ENCODE results near the gene RLF.

RLF gene

DNA sequence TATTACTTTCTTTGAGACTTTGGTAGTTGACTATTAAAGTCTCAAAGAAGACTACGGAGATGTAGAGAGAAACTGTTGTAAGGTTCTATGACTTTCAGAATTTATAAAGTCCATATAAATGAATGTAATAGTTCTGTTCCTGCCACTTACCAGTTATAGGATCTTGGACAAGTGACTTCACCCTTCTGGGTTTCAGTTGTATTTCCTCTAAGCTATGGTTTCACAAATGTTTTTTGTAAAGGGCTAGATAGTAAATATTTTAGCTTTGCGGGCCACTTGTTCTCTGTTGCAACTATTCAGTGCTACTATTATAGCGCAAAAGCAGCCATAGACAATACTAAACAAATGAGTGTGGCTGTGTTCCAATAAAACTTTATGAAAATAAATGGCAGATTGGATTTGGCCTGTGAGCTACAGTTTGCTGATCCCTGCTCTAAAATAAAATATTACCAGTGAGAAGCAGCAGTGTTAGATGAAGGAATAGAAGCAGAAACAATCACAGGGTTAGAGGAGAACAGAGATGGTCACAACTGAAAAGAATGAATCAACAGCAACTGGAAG, 111.5 kb downstream of the RLF start:
- no peaks in the 10 kb centered on the region for H3K4me1 ChIP-seq (ENCODE audit: control insufficient read depth, insufficient read depth, low read length)
- no CpG with 5 or more reads among the region's 3 CpGs for WGBS (ENCODE audit: insufficient coverage, insufficient read length)
- no peak for DNase-seq (ENCODE audit: low read depth, low spot score)
- peaks cover 3% of the 10 kb centered on the region; the same call in 1 of the 2 replicates for H3K36me3 ChIP-seq (ENCODE audit: control insufficient read depth, insufficient read depth, low read length)
- no peak overlapping the region for H3K27ac ChIP-seq (ENCODE audit: low read length)
- H3K9me3 ChIP-seq (ENCODE audit: control insufficient read depth, insufficient read depth, low read length), result no peaks in the 10 kb centered on the region
- H3K4me3 ChIP-seq (ENCODE audit: low read length), result no peak overlapping the region
- H3K27me3 ChIP-seq (ENCODE audit: control insufficient read depth, insufficient read depth, low read length), result no peaks in the 10 kb centered on the region

DNA sequence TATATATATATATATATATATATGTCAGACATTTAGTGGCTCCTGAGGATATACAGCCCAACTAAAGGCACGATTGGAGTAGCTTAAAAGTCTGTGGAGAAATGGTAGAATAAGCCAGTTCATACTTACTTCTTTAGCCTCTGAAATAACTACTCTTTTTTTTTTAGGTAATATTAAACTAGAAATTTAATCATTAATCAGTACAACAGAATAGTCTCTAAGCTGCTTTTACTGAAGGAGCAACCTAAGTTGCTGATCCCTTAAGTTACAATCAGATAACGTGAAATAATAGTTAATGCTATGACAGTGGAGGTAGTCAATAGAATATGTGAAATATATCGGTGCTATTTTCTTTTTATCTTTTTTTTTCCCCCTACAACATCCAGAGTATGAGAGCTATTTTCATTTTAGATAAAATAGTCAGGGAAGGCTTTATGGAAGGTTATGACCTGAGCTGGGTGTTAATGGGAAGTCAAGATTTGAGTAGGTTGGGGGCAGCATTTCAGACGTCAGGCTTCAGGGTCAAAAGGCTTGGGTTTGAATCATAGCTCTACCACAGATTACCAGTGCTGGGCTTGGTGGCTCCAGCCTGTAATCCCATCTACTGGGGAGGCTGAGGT, 112.5 kb downstream of the RLF start:
- no peak overlapping the region for H3K27ac ChIP-seq (ENCODE audit: low read length)
- H3K9me3 ChIP-seq (ENCODE audit: control insufficient read depth, insufficient read depth, low read length), result no peaks in the 10 kb centered on the region
- no peaks in the 10 kb centered on the region for H3K27me3 ChIP-seq (ENCODE audit: control insufficient read depth, insufficient read depth, low read length)
- H3K36me3 ChIP-seq (ENCODE audit: control insufficient read depth, insufficient read depth, low read length), result peaks cover 3% of the 10 kb centered on the region; the same call in 1 of the 2 replicates
- no peaks in the 10 kb centered on the region for H3K4me1 ChIP-seq (ENCODE audit: control insufficient read depth, insufficient read depth, low read length)
- WGBS (ENCODE audit: insufficient coverage, insufficient read length), result no CpG with 5 or more reads among the region's 4 CpGs
- no peak overlapping the region for H3K4me3 ChIP-seq (ENCODE audit: low read length)
- no peak for DNase-seq (ENCODE audit: low read depth, low spot score)

GRCh38 chr1:40274331-40274730, 113.1 kb downstream of the RLF start:
- H3K36me3 ChIP-seq (ENCODE audit: control insufficient read depth, insufficient read depth, low read length), result peaks cover 3% of the 10 kb centered on the region; the same call in 1 of the 2 replicates
- no peaks in the 10 kb centered on the region for H3K4me1 ChIP-seq (ENCODE audit: control insufficient read depth, insufficient read depth, low read length)
- no peak overlapping the region for H3K27ac ChIP-seq (ENCODE audit: low read length)
- DNase-seq (ENCODE audit: low read depth, low spot score), result no peak
- no peaks in the 10 kb centered on the region for H3K9me3 ChIP-seq (ENCODE audit: control insufficient read depth, insufficient read depth, low read length)
- no peak overlapping the region for H3K4me3 ChIP-seq (ENCODE audit: low read length)
- no peaks in the 10 kb centered on the region for H3K27me3 ChIP-seq (ENCODE audit: control insufficient read depth, insufficient read depth, low read length)
- WGBS (ENCODE audit: insufficient coverage, insufficient read length), result no CpG with 5 or more reads among the region's 2 CpGs

DNA sequence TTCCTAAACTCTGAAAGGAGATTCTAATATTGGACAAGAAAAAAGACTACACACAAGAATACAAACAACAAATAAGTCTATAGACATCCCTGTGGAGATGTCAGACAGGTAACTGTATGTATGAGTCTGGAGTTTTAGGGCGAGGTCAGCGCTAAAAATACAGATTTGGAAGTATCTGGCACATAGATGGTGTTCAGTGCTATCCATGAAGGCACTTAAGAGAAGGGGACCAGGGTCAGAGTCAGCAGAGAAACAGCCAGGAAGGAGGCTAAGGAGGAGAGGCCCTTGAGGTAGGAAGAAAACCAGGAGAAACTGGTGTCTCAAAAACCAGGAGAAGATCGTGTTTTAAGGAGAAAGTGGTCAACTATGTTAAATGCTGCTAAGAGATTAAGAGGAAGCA, 114.9 kb downstream of the RLF start:
- no CpG with 5 or more reads among the region's 3 CpGs for WGBS (ENCODE audit: insufficient coverage, insufficient read length)
- H3K27ac ChIP-seq (ENCODE audit: low read length), result no peak overlapping the region
- H3K36me3 ChIP-seq (ENCODE audit: control insufficient read depth, insufficient read depth, low read length), result peaks cover 3% of the 10 kb centered on the region; the same call in 1 of the 2 replicates
- H3K9me3 ChIP-seq (ENCODE audit: control insufficient read depth, insufficient read depth, low read length), result no peaks in the 10 kb centered on the region
- H3K4me1 ChIP-seq (ENCODE audit: control insufficient read depth, insufficient read depth, low read length), result no peaks in the 10 kb centered on the region
- no peaks in the 10 kb centered on the region for H3K27me3 ChIP-seq (ENCODE audit: control insufficient read depth, insufficient read depth, low read length)
- DNase-seq (ENCODE audit: low read depth, low spot score), result no peak
- H3K4me3 ChIP-seq (ENCODE audit: low read length), result no peak overlapping the region

GRCh38 chr1:40281853-40282252, 120.7 kb downstream of the RLF start:
- no peaks in the 10 kb centered on the region for H3K27me3 ChIP-seq (ENCODE audit: control insufficient read depth, insufficient read depth, low read length)
- no peak overlapping the region for H3K4me3 ChIP-seq (ENCODE audit: low read length)
- no peaks in the 10 kb centered on the region for H3K4me1 ChIP-seq (ENCODE audit: control insufficient read depth, insufficient read depth, low read length)
- H3K27ac ChIP-seq (ENCODE audit: low read length), result no peak overlapping the region
- no peak for DNase-seq (ENCODE audit: low read depth, low spot score)
- WGBS (ENCODE audit: insufficient coverage, insufficient read length), result no CpG with 5 or more reads among the region's 2 CpGs
- H3K36me3 ChIP-seq (ENCODE audit: control insufficient read depth, insufficient read depth, low read length), result no peaks in the 10 kb centered on the region
- no peaks in the 10 kb centered on the region for H3K9me3 ChIP-seq (ENCODE audit: control insufficient read depth, insufficient read depth, low read length)

Measured in iPS DF 6.9 (cell line).